ENCODE data around the gene NEK8. TPM values are rescaled to one million over a fixed set of nuclear protein-coding genes. Genes with fewer than 3 reads are reported as not detected.

NEK8 gene
- polyA plus RNA-seq (ENCODE audit: insufficient read length): 11.2 TPM
- long read RNA-seq, donor 1, partial matches to known transcripts: 156 of 190 reads
- long read RNA-seq, donor 1, other reads (novel, unspliced or antisense): 32 of 190 reads
- long read RNA-seq, donor 2, partial matches to known transcripts: 0 of 1 reads
- long read RNA-seq, donor 2, other reads (novel, unspliced or antisense): 0 of 1 reads
- long read RNA-seq, donor 3: 0 reads
- long read RNA-seq, donor 4: 0 reads
- long read RNA-seq, donor 5, partial matches to known transcripts: 0 of 4 reads
- long read RNA-seq, donor 5, other reads (novel, unspliced or antisense): 0 of 4 reads
- long read RNA-seq, donor 6, partial matches to known transcripts: 0 of 1 reads
- long read RNA-seq, donor 6, other reads (novel, unspliced or antisense): 0 of 1 reads
- long read RNA-seq, donor 7: 0 reads
- long read RNA-seq, donor 8, partial matches to known transcripts: 0 of 1 reads
- long read RNA-seq, donor 8, other reads (novel, unspliced or antisense): 0 of 1 reads

DNA sequence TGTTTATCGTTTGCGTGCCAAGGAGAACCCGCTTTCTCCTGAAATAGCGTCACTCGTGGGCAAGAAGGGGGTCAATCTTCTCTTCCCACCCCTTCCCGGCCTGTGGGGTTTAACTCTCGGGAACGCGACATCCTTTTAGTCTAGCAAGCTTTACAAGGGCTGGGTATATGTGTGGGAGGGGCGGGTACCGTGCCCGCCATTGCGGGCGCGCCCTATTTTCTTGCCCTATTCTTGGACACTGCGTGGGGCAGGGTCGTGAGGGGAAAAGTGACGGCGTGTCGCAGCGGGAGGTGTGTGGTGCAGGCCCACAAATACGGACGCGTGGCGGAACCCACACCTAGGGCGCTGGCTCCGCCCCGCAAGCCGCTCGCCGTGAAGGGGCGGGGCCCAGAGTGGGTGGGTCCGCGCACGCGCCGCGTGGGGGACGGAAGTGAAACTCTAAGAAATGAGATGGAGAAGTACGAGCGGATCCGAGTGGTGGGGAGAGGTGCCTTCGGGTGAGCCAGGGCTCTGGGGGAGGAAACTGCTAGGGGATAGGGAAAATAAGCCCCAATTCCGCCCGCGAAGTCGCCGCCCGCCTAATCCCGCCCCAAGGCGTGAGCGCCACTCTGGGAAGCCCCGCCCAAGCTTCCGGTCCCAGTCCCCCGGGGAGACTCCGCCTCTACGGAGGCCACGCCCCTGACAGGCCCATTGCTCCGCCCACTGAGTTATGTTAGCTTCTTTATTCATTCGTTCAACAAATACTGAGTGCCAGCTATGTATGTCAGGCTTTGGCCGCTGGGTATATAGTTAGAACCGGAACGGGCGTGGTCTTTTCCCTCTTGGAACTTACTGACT is at the start of gene NEK8:
Gene NEK8 (plus strand): TSS at position 425 of the 837 bp plus-strand sequence. CDS start 26 bp downstream, at position 451.
- peak; percentile 94 for DNase-seq

DNA sequence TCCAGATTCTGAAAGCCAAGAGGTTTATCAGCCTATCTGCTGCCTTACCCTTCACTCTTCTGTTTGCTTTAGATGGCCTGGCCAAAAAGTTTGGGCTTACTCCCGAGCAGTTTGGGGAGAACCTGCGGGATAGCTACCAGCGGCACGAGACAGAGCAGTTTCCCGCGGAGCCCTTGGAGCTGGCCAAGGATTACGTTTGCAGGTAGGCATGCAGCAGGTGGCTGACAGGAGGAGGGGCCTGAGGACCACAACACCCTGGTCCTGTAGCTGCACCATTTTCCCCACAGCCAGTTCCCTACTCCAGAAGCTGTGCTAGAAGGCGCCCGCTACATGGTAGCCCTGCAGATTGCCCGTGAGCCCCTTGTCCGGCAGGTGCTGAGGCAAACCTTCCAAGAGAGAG is 45.9 kb upstream of the NEK8 start:
- DNase-seq: no peak

DNA sequence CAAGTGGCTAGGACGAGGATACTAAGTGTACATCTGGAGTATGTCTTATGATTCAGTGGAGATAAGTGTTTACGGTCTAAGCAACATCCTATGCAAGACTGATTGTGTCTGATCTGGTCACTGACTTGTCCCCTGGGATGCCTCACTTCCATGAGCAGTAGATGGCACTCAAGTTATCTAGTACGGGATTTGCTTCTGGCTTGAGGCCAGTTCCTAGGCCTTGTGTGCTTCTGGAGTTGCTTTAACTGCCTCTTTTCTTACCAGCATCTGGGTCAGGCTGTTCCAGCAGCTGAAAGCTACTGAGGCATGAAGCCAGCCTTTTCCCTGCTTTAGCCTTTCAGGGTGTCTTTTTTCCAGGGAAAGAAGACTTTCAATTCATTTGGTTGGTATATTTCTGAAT is 43.6 kb upstream of the NEK8 start:
- peak; percentile 31 for DNase-seq

DNA sequence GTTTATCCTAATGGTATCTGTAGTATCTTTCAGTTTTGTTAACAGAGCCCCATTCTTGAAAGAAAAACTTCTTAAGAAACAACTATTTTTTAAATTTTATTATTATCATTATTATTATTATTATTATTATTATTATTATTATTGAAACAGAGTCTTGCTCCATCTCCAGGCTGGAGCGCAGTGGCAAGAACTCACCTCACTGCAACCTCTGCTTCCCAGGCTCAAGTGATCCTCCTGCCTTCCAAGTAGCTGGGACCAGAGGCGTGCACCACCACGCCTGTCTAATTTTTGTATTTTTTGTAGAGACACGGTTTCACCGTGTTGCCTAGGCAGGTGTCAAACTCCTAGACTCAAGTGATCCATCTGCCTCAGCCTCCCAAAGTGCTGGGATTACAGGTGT is 43.2 kb upstream of the NEK8 start:
- no peak for DNase-seq

DNA sequence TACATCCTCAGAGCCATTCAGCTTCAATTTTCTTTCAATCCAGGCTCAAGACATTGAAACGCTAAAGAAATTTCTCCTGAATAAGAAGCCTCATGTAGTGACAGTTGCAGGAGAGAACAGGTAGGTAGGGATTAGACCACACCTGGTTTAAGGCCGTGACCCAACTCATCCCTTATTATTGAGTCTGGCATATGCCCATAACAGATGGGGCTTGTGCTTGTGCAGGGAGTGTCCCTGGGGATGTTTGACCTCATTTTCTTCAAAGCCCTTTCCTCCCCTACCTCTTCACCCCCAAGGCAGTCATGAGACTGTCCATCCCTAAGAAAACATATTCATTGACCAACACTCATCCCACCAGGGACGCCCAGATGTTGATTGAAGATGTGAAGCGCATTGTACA is 42.3 kb upstream of the NEK8 start:
- DNase-seq: no peak

DNA sequence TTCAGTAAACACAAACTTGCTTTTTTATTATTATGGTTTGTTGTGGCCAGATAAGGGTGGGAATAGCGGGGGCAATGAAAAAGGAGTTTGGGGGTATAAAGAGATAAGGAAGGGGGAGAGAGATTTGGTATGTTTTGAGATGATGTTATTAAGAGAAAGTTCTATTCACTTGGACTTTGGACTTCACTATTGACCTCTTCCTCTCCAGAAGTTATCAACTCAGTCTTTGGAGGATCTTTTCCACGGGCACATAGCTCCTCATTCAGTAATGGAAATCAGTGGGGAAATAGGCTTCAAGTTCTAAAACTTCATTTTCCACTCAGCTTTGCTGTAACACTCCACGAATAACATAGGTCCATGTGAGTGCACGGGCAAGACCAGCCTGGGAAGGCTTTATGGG is 40.1 kb upstream of the NEK8 start:
- DNase-seq: no peak

DNA sequence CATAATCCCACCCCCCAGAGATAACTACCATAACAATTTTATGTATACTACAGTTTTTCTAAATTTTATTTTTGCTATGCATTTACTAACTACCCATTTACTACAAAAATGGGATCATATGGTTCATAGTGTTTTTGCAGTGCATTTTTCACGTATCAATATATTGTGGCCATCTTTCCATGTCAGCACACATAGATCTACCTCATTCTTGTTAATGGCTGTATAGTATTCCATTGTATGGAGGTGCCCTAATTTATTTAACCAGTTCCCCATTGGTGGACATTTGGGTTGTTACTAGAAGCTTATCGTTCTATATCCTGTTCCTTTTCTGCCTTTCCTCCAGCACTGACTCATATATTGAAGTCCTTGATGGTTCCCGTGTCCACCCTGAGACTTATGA is 39.6 kb upstream of the NEK8 start:
- no peak for DNase-seq

DNA sequence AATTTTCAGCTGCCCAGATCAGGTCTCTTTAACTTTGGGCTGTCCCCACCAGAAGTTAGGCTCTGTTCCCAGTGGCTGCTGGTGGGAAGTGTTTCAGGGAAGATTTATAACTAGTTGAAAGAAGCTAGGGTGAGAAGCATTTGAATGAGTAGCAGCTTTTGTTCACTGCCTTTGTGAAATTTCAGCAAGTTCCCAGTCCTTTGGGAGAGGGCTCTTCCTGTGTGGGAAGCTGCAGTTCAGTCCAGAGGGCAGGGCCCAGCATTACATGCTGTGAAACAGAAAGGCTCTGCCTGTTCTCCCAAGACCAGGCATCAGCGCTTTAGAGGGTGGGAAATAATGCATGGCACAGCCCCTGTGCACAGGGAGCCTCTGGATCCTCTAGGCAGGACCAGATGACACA is 34.7 kb upstream of the NEK8 start:
- DNase-seq: no peak

DNA sequence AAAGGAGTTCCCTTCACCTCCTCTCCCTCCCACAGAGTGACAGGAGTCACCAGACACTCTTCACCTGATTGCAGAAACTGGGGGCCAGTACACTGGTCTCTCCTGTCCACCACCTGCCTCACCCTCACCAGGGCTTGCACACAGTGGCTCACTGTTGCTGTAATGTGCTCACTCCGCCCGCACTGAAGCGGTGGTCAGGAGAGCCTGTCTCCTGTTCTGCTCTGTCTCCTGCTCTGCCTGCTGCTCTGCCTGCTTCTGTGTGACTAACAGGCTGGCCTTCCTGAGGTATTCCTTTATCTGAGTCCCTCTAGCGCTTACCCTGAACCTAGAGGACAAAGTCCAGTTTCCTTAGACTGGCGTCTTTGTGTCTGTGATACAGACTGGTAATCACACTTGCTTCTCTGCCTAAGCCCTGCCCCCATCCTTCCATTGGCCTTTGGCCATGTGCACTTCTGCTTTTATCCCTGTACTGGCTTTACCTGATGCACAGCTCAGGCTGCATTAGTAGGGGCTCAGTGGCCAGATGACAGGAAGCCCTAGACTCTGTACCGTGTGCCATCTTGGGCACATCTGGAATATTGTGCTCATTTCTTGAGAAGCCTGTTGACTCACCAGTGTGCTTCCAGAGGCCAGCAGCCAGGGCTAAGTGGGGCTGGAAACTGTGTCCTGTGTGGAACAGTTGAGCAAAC is 30.2 kb upstream of the NEK8 start:
- DNase-seq: no peak

DNA sequence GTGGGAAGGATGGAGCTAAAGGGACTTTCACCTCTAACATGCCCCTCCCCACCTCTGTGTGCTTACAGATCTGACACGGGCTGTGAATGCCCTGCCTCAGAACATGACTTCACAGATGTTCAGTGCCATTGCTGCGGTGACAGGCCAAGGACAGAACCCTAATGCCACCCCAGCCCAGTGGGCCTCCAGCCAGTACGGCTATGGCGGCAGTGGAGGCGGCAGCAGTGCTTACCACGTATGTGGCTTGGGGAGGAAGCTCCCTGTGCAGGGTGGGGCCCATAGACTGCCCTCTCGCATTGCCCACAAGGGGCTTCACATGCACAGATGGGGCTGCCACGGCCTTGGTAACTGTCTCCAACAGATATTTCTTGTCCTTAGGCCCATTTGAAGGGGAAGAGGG is 28.3 kb upstream of the NEK8 start:
- DNase-seq: no peak

DNA sequence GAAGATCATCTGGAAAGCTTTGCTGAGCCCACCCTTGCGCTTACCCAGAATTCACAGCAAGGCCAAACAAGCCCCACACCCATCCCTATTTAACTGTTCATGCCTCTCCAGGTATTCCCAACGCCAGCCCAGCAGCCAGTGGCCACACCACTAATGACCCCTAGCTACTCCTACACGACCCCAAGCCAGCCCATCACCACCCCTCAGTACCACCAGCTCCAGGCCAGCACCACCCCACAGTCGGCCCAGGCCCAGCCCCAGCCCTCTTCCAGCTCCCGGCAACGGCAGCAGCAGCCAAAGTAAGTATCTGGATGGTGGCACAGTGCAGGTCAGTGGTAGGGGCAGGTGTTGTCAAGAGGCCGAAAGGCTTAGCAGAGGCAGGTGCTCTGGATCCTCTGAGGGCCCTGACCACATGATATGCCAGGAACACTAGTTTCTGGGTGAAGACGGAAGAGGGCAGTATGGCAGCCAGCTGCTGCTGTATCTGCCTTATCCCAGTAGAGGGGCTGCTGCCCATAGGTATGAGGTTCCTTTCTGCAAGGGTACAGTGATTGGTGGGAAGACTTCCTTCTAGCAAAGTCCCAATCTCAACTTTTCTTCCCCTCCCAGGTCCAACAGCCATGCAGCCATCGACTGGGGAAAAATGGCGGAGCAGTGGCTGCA is 27.6 kb upstream of the NEK8 start:
- DNase-seq: no peak

DNA sequence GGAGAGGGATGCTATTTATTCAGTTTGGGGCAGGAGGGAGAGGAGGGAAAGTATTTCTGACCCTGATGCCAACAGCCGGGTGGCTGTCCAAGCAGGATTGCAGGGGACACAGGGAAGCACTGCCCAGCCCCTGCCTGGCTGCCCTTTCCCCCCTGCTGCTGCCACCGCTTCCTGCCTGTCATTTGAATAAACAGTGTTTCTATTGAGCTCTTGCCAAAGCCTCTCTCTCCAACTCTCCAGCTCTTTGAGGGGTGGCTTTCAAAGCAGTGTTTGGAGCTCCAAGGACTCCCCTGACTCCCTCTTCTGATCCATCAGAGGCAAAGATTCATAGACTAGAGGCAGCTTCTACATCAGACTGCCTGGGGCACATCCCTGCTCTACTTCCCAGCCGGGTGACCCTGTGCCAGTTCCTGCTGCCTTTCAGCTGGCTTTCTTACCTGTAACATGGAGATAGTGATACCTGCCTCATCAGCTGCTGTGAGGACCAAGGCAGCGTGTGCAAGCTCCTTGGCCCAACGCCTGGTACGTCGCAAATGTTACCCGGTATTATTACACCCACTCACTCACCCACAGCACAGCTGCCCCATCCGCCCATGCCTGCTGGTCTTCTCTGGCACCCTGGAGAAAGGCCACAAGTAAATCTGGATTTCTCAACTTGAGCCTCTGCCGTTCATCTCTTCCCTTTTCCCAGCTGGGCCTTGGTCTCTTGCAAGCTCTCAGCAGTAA is 26.4 kb upstream of the NEK8 start:
- no peak for DNase-seq

DNA sequence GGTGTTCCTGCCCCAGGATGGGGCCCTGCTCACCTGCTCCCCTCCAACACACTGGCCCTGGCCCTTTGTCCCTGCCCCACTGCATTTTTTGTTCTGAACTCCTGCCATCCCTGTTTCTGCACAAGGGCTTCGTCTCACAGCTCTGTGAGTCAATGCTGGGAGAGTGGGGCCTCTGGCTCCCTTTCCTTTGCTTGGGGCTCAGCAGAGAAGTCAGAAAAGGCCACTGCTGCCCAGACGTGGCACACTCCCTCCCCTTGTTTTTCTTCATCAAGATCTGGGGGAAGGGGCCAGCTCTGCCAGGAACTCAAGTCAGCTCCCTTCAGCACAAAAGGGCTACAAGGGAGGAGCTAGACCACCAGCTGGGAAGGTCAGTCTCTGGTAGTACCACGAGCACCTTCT is 25.8 kb upstream of the NEK8 start:
- no peak for DNase-seq

DNA sequence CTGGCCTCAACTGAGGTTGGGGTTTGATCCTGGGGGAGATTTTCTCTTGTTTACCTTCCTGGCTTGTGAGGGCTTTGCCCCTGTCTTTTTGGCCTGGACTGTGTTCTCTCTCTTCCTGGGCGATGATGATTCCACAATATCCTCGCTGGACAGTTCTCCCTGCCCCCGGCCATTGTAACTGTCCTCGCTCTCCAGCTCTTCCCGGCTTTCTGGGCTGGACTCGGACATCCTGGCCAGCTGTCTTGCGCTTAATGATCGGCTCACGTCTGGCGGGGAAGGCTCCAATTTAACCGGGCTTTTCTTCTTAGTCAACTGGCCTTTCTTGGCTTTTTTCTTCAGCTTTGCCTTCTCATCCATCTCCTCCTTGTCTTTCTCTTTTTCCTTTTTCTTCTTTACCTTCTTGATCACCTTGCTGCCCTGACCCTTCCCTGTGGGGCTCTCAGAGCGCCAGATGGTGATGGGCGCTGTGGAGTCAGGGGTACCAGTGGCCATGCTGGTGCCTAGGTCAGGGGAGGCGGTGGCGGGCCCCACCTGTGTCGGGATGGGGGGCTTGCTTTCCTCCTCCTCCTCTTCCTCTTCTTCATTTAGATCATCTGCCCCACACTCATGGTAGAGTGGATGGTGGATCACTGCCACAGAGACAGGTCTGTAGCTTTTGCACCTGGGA is 24.9 kb upstream of the NEK8 start:
- no peak for DNase-seq

DNA sequence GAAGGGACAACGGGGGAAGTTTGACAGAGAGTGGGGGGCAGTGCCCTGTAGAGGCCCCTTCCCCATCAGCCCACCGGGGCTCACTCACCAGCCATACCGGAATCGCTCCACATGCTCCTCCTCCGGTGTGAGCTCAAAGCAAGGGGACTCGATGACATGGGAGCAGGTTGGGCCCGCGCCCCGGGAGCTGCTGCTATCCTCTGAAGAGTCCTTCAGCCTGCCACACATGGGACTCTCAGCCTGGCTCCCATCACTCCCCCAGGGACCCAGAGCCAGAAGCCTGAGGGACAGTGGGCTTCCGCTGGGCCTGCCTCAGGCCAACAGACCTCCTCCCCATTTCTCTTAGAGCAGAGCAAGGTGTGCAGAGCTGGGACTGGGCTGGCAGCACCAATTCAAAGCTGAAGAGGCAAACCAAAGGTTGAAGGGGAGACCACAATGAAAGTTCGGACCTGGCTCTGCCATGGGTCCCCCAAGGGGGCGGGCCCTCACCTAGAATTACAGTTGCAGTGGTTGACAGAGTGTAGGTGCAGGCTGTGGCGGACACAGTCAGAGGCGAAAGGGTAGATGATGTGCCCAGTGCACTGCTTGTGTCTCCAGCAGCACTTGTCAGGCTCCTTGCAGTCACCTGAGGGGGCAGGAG is 24.2 kb upstream of the NEK8 start:
- no peak for DNase-seq

DNA sequence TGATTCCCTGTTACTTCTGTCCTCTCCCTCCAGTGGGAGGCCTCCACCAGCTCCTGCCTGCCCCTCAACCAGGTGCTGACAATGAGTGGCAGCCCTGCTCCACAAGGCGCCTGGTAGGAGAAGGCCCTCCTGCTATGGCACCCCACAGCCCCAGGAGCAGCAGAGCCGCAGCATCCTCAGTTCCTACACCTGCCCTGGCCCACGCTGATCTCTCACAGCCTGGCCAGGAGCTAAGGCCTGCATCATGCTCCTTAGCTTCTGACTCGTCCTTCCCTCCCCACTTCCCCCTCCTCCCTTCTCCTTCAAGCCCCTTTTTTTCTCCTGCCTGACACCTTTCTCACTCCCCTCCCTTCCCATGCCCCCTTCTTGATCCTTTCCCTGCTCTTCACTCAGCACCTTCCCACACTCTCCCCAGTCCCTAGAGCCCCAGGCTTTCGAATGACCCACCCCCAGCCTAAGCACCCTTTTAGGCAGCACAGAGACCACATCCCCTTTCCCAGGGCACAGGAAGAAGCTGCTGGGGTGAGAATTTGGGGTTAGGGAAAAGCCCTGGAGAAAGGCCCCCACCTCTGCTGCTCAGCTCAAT is 23.4 kb upstream of the NEK8 start:
- DNase-seq: no peak

DNA sequence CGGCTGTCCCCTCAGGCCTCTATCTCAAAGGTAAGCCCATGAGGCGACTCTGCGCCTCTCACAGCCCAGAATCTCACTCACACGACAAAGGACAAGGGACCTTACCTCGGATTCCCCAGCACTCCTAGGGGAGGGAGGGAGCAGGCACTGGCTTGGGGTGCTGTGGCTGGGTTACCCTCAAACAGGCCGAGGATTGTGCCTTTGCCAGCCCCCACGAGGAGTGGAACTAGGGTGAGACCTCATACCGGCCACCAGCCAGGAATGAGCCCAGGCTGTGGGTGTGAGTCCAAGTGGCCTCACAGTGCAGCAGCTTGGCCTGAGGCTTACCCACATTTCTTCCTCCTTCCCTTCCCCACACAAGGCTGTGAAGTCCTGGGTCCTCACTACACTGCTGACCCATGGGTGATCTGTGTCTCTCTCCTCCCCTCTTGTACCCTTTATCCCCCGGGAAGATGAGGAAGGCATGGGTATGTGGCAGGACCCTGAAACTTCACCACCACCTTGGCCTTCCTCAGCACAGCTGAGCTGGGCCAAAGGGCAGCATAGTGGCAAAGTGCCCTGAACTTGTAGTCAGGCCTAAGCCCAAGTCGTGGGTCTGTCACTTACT is 22.8 kb upstream of the NEK8 start:
- no peak for DNase-seq

DNA sequence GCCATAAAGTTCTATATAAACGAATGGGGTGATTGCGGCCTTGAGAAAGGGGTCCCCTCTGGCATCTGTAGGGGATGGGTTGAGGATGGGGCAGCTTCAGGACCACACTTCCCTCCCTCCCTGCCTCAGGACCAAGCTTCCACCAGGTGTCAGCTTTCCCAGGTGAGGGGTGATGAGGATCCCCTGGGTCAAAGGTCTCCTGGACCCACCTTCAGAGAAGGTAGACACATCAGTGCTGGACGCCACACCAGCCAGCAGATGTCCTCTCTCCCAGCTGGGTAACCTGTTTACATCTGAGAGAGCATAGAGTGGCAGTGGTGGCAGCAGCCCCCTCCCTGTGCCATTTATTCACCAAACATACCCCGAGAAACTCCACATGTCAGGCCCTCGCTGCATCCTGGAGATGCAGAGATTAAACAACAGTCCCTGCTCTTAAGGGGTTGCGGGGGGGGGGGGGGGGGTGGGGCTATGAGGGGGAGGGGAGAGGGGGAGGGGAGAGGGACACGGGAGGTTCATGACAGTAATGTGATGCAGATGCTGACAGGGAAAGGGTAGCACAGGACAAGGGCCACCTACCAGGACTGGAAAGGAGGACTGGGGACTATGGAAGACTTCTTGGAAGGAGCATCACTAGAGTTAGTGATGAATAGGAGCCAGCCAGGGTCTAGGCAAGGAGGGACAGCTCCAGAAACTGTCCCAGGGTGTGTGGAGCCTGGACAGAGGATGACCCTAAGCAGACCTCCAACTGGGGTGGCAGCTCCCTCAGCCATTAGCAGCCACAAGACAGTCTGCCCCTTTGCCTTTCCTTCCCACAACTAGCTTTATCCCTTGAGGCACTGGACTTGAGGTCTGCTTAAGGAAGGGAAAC is 21.9 kb upstream of the NEK8 start:
- DNase-seq: no peak

All from left kidney (tissue), 8 donors.